T-cell (primary cell): ENCODE results near the gene CDK2AP2. TPM values are rescaled to one million over a fixed set of nuclear protein-coding genes. Genes with fewer than 3 reads are reported as not detected.

ENCODE experiments used
- ATAC-seq, 4 experiments: fragments of 200-7000 bp in 3 of 4; fragments of 150-1000 bp in 1 of 4; cut with Tn5 transposase; replicated peaks in 1 of 4; 1 replicate in 3 of 4; 2 replicates in 1 of 4; pipeline ENCODE4 v1.10.0; 2021; ENCODE audit warnings: moderate library complexity in 3 of 4, mild to moderate bottlenecking in 2 of 4, moderate number of reproducible peaks in 1 of 4
- CTCF ChIA-PET, 2 donors: fragments of 300-600 bp; sonication (Branson Sonifier 250); formaldehyde crosslinking; loops; one replicate each; lab custom pipeline; 2022; ENCODE audit warnings: antibody characterized with exemption in 2 of 2; lab: Charles Lee
- POLR2A ChIA-PET, 2 donors: fragments of 300-600 bp; sonication (Branson Sonifier 250); formaldehyde crosslinking; loops; one replicate each; lab custom pipeline; 2022; ENCODE audit warnings: antibody characterized with exemption in 2 of 2; lab: Charles Lee
- DNase-seq, 35 experiments: peaks; one replicate each; pipeline versions ENCODE4 v3.0.0 to v3.0.0-alpha.2; 2013 to 2023
- H3K27ac ChIP-seq: one replicate; pipeline ENCODE4 v1.5.1; 2013; ENCODE audit warnings: low read length
- H3K27me3 ChIP-seq, 2 experiments: replicated peaks in 1 of 2; 1 replicate in 1 of 2; 2 replicates in 1 of 2; pipeline versions ENCODE4 v1.6.1 to v1.7.0; 2013; ENCODE audit warnings: low read length in 1 of 2, mixed read lengths in 1 of 2; ENCODE audit not compliant: control insufficient read depth in 2 of 2, insufficient read depth in 2 of 2; ENCODE audit errors: extremely low read depth in 1 of 2
- H3K36me3 ChIP-seq, 2 donors: 1 replicate in 1 of 2; 2 replicates in 1 of 2; pipeline versions ENCODE4 v1.6.1 to v1.7.0; 2013; ENCODE audit warnings: low read length in 1 of 2; ENCODE audit not compliant: control insufficient read depth in 2 of 2, insufficient read depth in 1 of 2; ENCODE audit errors: extremely low read depth in 1 of 2
- H3K4me1 ChIP-seq, 2 experiments: 1 replicate in 1 of 2; 2 replicates in 1 of 2; pipeline versions ENCODE4 v1.6.1 to v1.7.0; 2013; ENCODE audit warnings: low read length in 2 of 2, mixed read lengths in 1 of 2; ENCODE audit not compliant: insufficient read depth in 2 of 2, control insufficient read depth in 1 of 2; ENCODE audit errors: extremely low read depth in 1 of 2
- H3K4me3 ChIP-seq, 2 donors: 1 replicate in 1 of 2; 2 replicates in 1 of 2; pipeline versions ENCODE4 v1.5.1 to v1.7.0; 2013; ENCODE audit warnings: mild to moderate bottlenecking in 2 of 2, low read length in 1 of 2, moderate library complexity in 1 of 2; ENCODE audit not compliant: control insufficient read depth in 1 of 2; ENCODE audit errors: extremely low read depth in 1 of 2
- H3K9me3 ChIP-seq: 2 replicates; pipeline ENCODE4 v1.7.0; 2013
- H3K27ac Mint-ChIP-seq, 2 donors: one replicate each; pipeline ENCODE4 v1.8.0; 2020 to 2021; ENCODE audit warnings: mild to moderate bottlenecking in 2 of 2, mixed read lengths in 2 of 2
- H3K27me3 Mint-ChIP-seq, 2 donors: one replicate each; pipeline ENCODE4 v1.8.0; 2021 to 2022; ENCODE audit warnings: mixed read lengths in 2 of 2
- H3K36me3 Mint-ChIP-seq: one replicate; pipeline ENCODE4 v1.8.0; 2021; ENCODE audit warnings: mixed read lengths
- H3K4me1 Mint-ChIP-seq, 3 donors: one replicate each; pipeline ENCODE4 v1.8.0; 2020 to 2022; ENCODE audit warnings: mixed read lengths in 3 of 3, mild to moderate bottlenecking in 1 of 3
- H3K4me3 Mint-ChIP-seq, 3 donors: one replicate each; pipeline ENCODE4 v1.8.0; 2020 to 2022; ENCODE audit warnings: mild to moderate bottlenecking in 3 of 3, mixed read lengths in 3 of 3, moderate library complexity in 3 of 3
- H3K9me3 Mint-ChIP-seq, 3 donors: one replicate each; pipeline ENCODE4 v1.8.0; 2020 to 2022; ENCODE audit warnings: mixed read lengths in 3 of 3
- WGBS: methylation state at CpG from one replicate; pipeline ENCODE4 v1.1.5; 2013; ENCODE audit warnings: missing lambda C conversion rate; ENCODE audit not compliant: insufficient coverage; 5-methylcytosine and 5-hydroxymethylcytosine counted together
- total RNA-seq, 35 experiments: library from RNA in 6 of 35; stranded (reverse) in 6 of 35; fragments of 120-200 nt in 1 of 35; gene quantifications; one replicate each; pipeline versions ENCODE4 v1.2.1 to v1.2.4 and lab custom pipeline; 2013 to 2026

CDK2AP2 gene
- total RNA-seq, 5 donors from 2014 or later (not counting 1 experiment from before 2014, with no cell fraction given) = 31.0 to 90.8 (median 79.9) TPM

DNA sequence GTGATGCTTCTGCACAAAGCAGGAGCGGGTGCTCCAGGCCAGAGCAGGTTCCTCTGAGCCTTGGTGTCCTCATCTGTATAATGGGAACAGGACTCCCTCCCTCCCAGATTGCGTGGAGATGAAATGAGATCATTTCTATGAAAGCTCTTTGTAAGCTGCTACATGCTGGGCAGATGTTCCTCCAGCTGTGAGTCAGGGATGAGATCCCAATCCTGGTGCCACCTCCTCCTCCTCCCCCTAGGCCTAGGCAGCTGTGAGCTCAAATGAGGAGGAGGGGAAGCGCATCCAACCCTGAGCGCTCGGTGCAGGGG lies 22.3 kb upstream of the CDK2AP2 start:
- H3K9me3 Mint-ChIP-seq = peaks cover 6 to 7% (median 7%) of the 10 kb centered on the region in 3 donors
- no peaks in the 10 kb centered on the region for H3K36me3 Mint-ChIP-seq
- Histone ChIP-seq H3K36me3 (no peaks in the 10 kb centered on the region), H3K4me1 (no peaks in the 10 kb centered on the region), H3K9me3 (no peaks in the 10 kb centered on the region), H3K4me3 (no peak overlapping the region), H3K27ac (no peak overlapping the region), H3K27me3 (peaks cover 0 to 28% of the 10 kb centered on the region in 2 experiments)
- H3K27ac Mint-ChIP-seq = no peak overlapping the region
- ChIA-PET CTCF (no interaction called here), POLR2A (no interaction called here)
- no peak overlapping the region for H3K4me3 Mint-ChIP-seq
- DNase-seq = no peak
- 100% methylated on average over 1 of the region's 5 CpGs for WGBS
- H3K4me1 Mint-ChIP-seq = no peaks in the 10 kb centered on the region
- ATAC-seq = no peak
- peaks cover 15% of the 10 kb centered on the region in 2 donors for H3K27me3 Mint-ChIP-seq

- Mint-ChIP-seq H3K4me1 (no peaks in the 10 kb centered on the region), H3K36me3 (no peaks in the 10 kb centered on the region), H3K27ac (no peak overlapping the region), H3K27me3 (peaks cover 10 to 15% of the 10 kb centered on the region in 2 donors), H3K4me3 (no peak overlapping the region), H3K9me3 (no peaks in the 10 kb centered on the region)
- CTCF ChIA-PET = no interaction called here
- DNase-seq (no peak), ATAC-seq (no peak)
- no peaks in the 10 kb centered on the region for H3K9me3 ChIP-seq
- no peaks in the 10 kb centered on the region for H3K4me1 ChIP-seq
- no peak overlapping the region for H3K27ac ChIP-seq
- H3K27me3 ChIP-seq = peaks cover 0 to 44% of the 10 kb centered on the region in 2 experiments
- H3K4me3 ChIP-seq = no peak overlapping the region
- 100% methylated on average over 2 of the region's 4 CpGs for WGBS
- no peaks in the 10 kb centered on the region for H3K36me3 ChIP-seq
- POLR2A ChIA-PET = no interaction called here
Observed at GRCh38 chr11:67528376-67528775, 20.4 kb upstream of the CDK2AP2 start.

GRCh38 chr11:67525275-67525976 lies 17.5 kb upstream of the CDK2AP2 start:
- Histone ChIP-seq H3K9me3 (no peaks in the 10 kb centered on the region), H3K27me3 (peaks cover 0 to 52% of the 10 kb centered on the region in 2 experiments), H3K4me3 (no peak overlapping the region), H3K36me3 (no peaks in the 10 kb centered on the region), H3K4me1 (no peaks in the 10 kb centered on the region), H3K27ac (no peak overlapping the region)
- ChIA-PET POLR2A (no interaction called here), CTCF (no interaction called here)
- H3K9me3 Mint-ChIP-seq = no peaks in the 10 kb centered on the region
- H3K27me3 Mint-ChIP-seq = peaks cover 10 to 15% of the 10 kb centered on the region in 2 donors
- H3K4me3 Mint-ChIP-seq = no peak overlapping the region
- H3K27ac Mint-ChIP-seq = no peak overlapping the region
- H3K4me1 Mint-ChIP-seq = no peaks in the 10 kb centered on the region
- no peaks in the 10 kb centered on the region for H3K36me3 Mint-ChIP-seq
- 74% methylated on average over 3 of the region's 5 CpGs for WGBS
- DNase-seq = no peak
- no peak for ATAC-seq

DNA sequence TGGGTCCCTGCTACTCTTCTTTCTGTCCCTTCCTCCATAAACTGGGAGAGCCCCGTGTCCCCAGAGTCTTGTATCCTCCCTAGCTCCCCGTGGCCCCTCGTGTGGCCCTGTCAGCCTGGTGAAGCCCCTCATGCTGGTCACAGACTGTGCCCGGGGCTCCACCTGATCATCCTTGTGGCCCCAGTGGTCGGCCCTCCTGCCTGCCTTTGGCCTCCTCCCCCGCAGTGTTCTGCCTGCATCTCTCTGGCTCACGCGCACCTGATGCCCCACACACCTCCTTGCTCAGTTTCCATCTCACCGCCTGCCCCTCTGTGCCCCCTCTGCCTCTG lies 16.5 kb upstream of the CDK2AP2 start:
- CTCF ChIA-PET = no interaction called here
- H3K9me3 Mint-ChIP-seq = no peaks in the 10 kb centered on the region
- no peaks in the 10 kb centered on the region for H3K4me1 Mint-ChIP-seq
- H3K27me3 ChIP-seq = peaks cover 0 to 48% of the 10 kb centered on the region in 2 experiments
- no peak for DNase-seq
- H3K36me3 ChIP-seq = no peaks in the 10 kb centered on the region
- no peak overlapping the region for H3K27ac ChIP-seq
- 70% methylated on average over 8 of the region's 9 CpGs for WGBS
- no peak overlapping the region for H3K27ac Mint-ChIP-seq
- H3K4me1 ChIP-seq = no peaks in the 10 kb centered on the region
- POLR2A ChIA-PET = no interaction called here
- H3K4me3 ChIP-seq = no peak overlapping the region
- ATAC-seq = no peak
- peaks cover 10 to 15% of the 10 kb centered on the region in 2 donors for H3K27me3 Mint-ChIP-seq
- no peaks in the 10 kb centered on the region for H3K36me3 Mint-ChIP-seq
- no peak overlapping the region for H3K4me3 Mint-ChIP-seq
- H3K9me3 ChIP-seq = no peaks in the 10 kb centered on the region

- no peaks in the 10 kb centered on the region for H3K4me1 ChIP-seq
- no peak for ATAC-seq
- H3K27ac Mint-ChIP-seq = no peak overlapping the region
- no peaks in the 10 kb centered on the region for H3K9me3 Mint-ChIP-seq
- 85% methylated on average over 17 of the region's 25 CpGs for WGBS
- DNase-seq = no peak
- ChIA-PET CTCF (no interaction called here), POLR2A (no interaction called here)
- no peaks in the 10 kb centered on the region for H3K9me3 ChIP-seq
- H3K27me3 ChIP-seq = peaks cover 0 to 46% of the 10 kb centered on the region in 2 experiments
- no peak overlapping the region for H3K27ac ChIP-seq
- H3K4me3 ChIP-seq = no peak overlapping the region
- no peaks in the 10 kb centered on the region for H3K36me3 ChIP-seq
- no peak overlapping the region for H3K4me3 Mint-ChIP-seq
- peaks cover 10 to 12% of the 10 kb centered on the region in 2 donors for H3K27me3 Mint-ChIP-seq
- no peaks in the 10 kb centered on the region for H3K36me3 Mint-ChIP-seq
- no peaks in the 10 kb centered on the region for H3K4me1 Mint-ChIP-seq
Observed at GRCh38 chr11:67523556-67524479, 15.9 kb upstream of the CDK2AP2 start.

GRCh38 chr11:67522844-67523555 lies 15.0 kb upstream of the CDK2AP2 start, which contains the start of gene CABP2:
CABP2 (minus strand) TSS chr11:67523446; CDS start chr11:67523326, 120 bp downstream.
- no peak within 1 kb of the TSS for H3K4me3 Mint-ChIP-seq
- DNase-seq (no peak), ATAC-seq (no peak)
- no peak within 1 kb of the TSS for H3K4me3 ChIP-seq
- peaks cover 12 to 13% of the 10 kb centered on the region in 2 donors for H3K27me3 Mint-ChIP-seq
- no peaks in the 10 kb centered on the region for H3K36me3 ChIP-seq
- ChIA-PET POLR2A (no interaction called here), CTCF (interaction anchor here in 1 of 2 donors (0.5 kb wide), 1 partner anchor 1140 kb away, joined by 3 read pairs; no protein-coding TSS in a partner anchor)
- no peaks in the 10 kb centered on the region for H3K9me3 ChIP-seq
- H3K27me3 ChIP-seq = peaks cover 0 to 45% of the 10 kb centered on the region in 2 experiments
- H3K4me1 Mint-ChIP-seq = no peaks in the 10 kb centered on the region
- 80% methylated on average over 4 of the region's 23 CpGs for WGBS
- no peak within 1 kb of the TSS for H3K27ac Mint-ChIP-seq
- no peak within 1 kb of the TSS for H3K27ac ChIP-seq
- no peaks in the 10 kb centered on the region for H3K4me1 ChIP-seq
- no peaks in the 10 kb centered on the region for H3K36me3 Mint-ChIP-seq
- H3K9me3 Mint-ChIP-seq = no peaks in the 10 kb centered on the region
